GM18498 (cell line): ENCODE results near the gene ANO2.

Experiments used
- ATAC-seq: cut with Tn5 transposase; IDR thresholded peaks from one replicate; pipeline ENCODE4 v1.9.1; 2021; ENCODE audit warnings: mild to moderate bottlenecking, moderate library complexity; ENCODE audit not compliant: unreplicated experiment

Gene ANO2

GRCh38 chr12:5588591-5588990 lies 356.5 kb downstream of the ANO2 start:
- no peak for ATAC-seq

GRCh38 chr12:5588176-5588575 lies 356.9 kb downstream of the ANO2 start:
- no peak for ATAC-seq

GRCh38 chr12:5587711-5588121 lies 357.3 kb downstream of the ANO2 start:
- no peak for ATAC-seq

- no peak for ATAC-seq
Observed at GRCh38 chr12:5586201-5586600, 358.9 kb downstream of the ANO2 start.

GRCh38 chr12:5585178-5585577 lies 359.9 kb downstream of the ANO2 start:
- ATAC-seq, result no peak

- no peak for ATAC-seq
Observed at GRCh38 chr12:5584412-5585175, 360.5 kb downstream of the ANO2 start.

GRCh38 chr12:5582541-5582940 lies 362.5 kb downstream of the ANO2 start:
- ATAC-seq, result no peak

GRCh38 chr12:5582018-5582417 lies 363.0 kb downstream of the ANO2 start:
- ATAC-seq, result no peak

- no peak for ATAC-seq
Observed at GRCh38 chr12:5581616-5582015, 363.4 kb downstream of the ANO2 start.

- no peak for ATAC-seq
Observed at GRCh38 chr12:5581019-5581418, 364.0 kb downstream of the ANO2 start.

- ATAC-seq, result no peak
Observed at GRCh38 chr12:5578775-5579174, 366.3 kb downstream of the ANO2 start.

GRCh38 chr12:5577741-5578140 lies 367.3 kb downstream of the ANO2 start:
- ATAC-seq, result no peak

- ATAC-seq, result no peak
Observed at GRCh38 chr12:5577211-5577612, 367.8 kb downstream of the ANO2 start.

GRCh38 chr12:5575987-5576386 lies 369.1 kb downstream of the ANO2 start:
- ATAC-seq, result no peak

- no peak for ATAC-seq
Observed at GRCh38 chr12:5575232-5575631, 369.8 kb downstream of the ANO2 start.

GRCh38 chr12:5573390-5573789 lies 371.7 kb downstream of the ANO2 start:
- ATAC-seq, result no peak

- ATAC-seq, result no peak
Observed at GRCh38 chr12:5571115-5571514, 373.9 kb downstream of the ANO2 start.

- no peak for ATAC-seq
Observed at GRCh38 chr12:5570416-5570815, 374.6 kb downstream of the ANO2 start.

GRCh38 chr12:5568325-5568981 lies 376.6 kb downstream of the ANO2 start:
- no peak for ATAC-seq

- ATAC-seq, result no peak
Observed at GRCh38 chr12:5567016-5567725, 377.9 kb downstream of the ANO2 start.

GRCh38 chr12:5565933-5566599 lies 379.0 kb downstream of the ANO2 start:
- ATAC-seq, result no peak
